Inflammatory macrophage treated with lipopolysaccharide for 1 hour (primary cell): ENCODE measurements around the gene DISC1.

Source experiments
- DNase-seq, 2 donors: peaks; one replicate each; pipeline ENCODE4 v3.0.0-alpha.2; 2020 to 2022

Gene DISC1

DNA sequence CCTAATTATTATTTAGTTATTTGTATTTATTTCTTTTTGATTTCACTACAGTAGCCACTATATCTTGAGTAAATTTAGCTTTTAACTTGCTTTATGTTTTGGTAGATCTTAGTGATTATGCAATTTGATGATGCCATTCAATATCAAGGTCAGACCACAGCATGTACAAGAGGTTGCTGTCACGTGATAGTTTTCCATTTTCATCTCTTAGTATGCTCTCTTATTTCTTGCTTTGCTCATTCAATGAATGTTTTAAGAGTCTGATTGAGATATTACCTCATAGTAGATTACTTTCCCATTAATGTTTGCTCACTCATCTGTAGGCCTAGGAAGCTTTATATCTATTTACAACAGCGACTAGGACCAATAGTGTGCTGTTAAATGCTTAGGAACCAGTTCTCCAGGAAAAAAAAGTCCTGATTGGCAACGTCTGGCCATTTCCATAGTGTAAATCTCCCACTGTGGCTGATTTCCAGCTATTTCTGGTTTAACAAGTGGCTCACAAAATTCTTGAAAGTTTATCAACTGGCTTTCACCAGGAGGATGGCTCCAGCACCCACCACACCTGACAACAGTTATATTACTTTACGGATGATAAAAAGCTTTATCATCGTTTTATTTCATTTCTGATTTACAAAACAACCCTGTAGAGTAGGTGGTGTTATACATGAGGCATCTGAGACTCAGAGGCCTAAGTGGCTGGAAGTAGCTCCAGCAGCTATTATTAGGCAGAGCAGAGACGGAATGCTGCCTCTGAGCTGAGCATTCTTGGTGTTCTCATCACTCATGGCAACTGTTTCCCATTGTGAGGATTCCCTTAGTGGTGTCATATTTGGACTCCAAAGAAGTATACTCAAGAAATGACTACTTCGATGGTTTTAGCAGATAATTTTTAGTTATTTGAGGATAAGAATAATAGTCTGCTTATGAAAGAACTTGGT is 235.2 kb downstream of the DISC1 start:
- no peak for DNase-seq

DNA sequence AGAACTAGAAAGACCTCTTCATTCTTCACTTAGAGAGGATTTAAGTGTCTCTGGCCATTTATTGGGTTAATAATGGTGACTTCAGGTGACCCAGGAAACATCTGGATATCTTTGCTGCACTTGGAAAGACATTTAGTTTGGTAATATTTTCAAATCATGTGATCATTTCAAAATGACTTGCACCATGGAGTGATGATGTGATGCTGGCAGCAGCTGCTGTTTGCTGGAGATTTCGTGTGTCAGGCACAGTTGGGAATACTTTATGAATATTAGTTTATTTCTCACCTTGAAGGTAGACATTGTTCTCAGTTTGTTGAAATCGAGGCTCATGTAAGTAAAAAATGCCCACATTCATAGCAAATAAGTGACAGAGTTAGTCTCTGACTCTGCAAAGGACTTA is 236.0 kb downstream of the DISC1 start:
- DNase-seq: no peak

DNA sequence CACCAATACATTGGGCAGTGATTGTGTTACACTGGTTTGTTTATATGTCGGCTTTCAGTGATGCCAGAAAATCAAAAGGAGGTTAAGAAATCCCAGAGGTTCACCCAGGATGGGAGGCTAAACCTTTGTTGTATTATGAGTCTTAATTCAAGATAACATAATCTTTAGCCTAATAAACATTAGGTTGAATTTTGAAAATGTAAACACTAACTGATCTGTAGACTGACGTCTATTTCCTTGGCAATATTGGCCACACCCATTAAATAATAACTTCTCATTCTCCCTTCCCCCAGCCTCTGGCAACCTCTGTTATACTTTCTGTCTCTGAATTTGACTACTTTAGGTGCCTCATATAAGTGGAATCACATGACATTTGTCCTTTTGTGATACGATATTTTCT is 238.7 kb downstream of the DISC1 start:
- DNase-seq: no peak

DNA sequence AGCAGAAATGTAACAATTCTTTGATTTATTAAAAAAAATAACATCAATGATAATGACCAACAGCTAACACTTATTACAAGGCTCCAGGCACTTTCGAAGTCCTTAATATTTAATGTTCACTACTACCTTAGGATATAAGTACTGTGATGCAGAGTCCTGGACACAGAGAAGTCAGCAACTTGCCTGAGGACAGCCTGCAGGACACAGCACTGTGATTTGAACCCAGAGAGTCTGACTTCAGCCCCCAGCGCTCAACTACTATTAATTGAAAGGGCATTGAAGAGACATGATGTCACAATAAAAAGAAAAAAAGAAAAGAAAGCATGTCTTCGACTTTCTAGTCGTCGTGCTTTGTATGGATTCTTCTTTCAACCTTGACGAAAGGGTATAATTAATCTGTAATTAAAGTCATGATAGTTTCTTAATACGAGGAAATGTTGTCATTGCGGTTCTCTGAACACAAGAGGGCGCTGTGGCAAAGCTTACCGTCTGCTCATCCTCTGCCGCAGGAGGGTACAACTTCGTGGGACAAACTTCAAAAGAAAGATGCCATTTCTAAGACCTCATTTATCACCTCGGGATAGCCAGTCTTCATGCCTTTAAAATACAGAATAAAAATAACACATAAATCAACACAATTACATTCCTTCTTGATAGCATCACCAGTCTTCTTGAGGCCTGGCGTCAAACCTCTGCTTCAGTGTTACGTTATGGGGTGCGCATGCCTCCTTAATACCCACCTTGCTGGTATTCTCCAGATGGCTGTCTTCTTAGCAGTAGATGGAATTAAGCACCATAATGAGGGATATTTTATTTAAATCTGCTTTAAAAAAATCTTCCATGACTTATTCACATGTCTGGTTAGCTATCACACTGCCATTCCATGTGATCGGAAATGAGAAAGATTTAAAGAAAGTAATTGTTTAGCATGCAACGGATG is 240.1 kb downstream of the DISC1 start:
- DNase-seq: peak; percentile 17 to 80

DNA sequence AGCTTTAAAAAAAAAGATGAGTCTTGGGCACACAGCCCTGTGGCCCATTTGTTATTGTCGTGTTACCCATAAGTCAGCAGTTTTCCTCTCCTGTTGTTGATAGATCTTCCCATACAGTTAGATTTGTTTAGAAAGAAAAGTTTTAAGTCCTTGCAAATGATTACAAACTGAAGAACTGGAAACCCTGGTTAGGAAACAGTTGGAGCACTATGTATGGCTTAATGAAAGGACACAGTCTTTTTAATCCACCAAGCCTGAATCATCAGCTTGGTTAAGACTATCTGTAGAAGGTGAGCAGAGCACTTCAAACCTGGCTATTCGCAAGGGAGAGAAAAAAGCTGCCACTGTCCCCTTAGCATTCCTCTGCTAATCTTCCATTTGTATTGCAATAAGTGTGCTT is 241.0 kb downstream of the DISC1 start:
- DNase-seq: no peak

DNA sequence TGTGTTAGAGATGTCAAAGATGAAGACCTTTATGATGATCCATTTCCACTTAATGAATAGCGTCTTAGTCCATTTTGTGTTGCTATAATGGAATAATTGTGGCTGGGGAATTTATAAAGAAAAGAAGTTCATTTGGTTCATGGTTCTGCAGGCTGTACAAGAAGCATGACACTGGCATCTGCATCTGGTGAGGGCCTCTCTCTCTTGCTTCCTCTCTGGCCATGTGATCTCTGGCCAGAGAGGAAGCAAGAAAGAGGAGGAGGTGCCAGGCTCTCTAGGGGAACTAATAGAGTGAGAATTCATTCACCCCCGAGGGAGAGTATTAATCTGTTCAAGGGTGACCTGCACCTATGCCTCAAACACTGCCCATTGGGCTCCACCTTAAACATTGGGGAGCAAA is 242.8 kb downstream of the DISC1 start:
- DNase-seq: peak; percentile 57 to 59

DNA sequence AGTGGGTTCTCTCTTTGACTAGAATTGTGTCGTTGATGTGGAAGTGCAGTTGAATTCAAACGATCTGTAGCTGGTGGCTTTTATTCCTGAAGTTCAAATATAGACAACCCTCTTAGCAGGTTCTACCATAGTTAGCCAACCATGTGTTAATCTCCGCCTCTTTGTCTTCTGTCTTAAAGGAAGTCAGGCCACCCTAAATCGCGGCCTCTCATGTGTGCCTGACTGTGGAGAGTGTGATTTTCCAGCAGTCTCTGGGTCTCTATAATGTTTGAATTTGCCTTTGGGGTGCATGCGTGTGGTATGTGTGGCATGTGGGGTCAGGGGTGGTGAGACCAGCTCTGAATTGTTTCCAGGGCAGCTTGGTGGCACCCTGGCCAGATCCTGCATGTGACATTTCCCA is 244.9 kb downstream of the DISC1 start:
- no peak for DNase-seq

DNA sequence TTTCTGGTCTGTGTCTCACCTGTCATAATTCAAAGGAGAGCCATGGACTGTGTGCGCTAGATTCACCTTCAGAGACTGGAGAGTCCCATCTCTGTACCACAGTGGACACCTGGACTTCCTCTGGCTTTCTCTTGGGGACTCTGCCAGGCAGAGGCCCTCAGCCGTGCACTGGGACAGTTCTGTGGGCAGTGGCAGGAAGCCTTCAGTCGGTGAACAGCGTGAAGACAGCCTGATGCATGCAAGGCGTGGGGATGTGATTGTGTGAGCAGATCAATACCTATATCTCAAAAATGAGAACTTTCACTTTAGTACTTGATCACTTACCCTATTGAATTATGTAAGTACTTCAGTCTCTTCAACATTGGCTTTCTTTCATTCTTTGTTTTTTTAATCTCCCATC is 245.3 kb downstream of the DISC1 start:
- no peak for DNase-seq

DNA sequence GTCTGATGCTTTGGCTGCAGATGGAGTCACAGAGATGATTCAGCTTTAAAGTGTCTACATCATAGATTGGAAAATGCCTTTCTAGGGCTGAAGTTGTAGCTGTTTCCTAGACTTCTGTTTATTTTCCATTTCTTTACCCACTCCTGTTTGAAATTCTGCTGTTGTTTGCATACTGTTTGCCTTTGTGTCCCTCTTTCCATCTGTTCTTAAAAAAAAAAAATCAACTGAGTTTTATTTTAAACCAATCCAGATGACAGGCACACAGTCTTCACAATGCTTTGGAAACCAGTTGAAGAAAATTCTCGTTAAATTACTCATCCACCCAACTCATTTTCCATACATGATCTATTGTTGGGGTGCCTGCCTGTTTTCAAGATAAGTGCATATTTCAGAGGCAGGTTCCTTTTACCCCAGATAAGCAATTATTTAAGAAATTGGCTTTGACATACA is 245.9 kb downstream of the DISC1 start:
- no peak for DNase-seq

DNA sequence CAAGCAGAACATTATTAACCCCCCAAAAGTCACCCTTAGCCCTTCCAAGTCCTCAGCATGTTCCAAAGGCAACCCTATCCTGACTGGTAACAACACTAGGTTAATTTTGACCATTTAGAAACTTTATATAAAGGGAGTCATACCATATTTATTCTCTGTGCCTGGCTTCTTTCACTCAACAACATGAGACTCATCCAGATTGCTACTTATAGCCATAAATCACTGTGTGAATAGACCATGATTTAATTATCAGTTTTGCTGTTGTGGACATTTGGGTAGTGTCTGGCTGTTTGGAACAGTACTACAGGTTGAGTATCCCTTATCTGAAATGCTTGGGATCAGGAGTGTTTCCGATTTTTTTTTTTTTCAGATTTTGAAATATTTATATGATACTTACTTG is 252.1 kb downstream of the DISC1 start:
- no peak for DNase-seq

DNA sequence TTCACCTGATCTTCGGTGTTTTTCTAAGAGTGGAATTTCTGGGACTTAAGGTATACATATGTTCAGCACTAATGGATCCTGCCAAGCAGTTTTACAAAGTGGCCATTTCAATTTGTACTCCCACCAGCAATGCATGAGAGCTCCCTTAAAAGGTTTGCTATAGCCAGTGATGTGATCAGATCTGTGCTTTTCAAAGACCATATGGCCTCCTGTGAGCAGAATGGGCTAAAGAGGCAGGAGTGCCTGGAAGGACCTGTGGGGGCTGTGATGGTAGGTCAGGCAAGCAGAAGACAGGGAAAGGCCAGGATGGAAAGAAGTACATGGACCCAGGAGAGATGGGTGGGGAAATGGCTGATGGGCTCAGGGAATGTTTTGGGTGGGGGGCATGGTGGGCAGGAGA is 252.7 kb downstream of the DISC1 start:
- no peak for DNase-seq

DNA sequence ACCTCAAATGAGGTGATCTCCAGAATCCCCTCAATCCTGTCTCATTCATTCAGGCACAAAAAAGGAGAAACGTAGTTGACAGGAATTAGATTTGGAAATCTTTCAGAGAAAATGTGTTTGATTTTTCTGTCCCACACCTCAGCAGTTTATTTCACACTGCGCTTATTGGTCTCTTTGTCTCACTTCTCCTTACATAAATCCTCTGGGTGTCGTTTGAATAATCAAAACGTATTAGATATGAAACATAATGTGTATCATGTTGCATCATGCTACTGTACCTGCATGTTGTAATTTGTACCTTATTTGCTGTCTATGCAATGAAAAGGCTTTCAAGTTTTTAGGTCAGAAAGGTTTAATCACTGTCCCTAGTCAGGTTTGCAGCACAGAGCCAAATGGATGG is 255.7 kb downstream of the DISC1 start:
- DNase-seq: no peak

DNA sequence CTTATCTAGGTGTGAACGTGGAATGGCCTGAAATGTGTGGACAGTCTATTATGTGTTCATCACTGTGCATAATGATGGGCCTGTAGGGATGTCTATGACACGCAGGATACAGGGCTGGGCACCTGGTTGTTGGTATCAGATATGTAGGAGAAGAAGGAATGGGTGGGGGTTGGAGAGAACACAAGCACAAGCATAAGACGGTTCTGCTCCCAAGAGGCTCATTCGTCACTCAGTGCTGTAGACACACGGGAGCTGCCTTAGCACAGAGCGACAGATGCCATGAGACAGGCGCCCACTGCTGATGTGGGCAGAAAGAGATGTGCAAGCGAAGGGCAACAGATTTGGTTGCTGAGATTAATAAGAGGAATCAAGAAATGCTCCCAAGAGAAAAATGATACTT is 256.2 kb downstream of the DISC1 start:
- DNase-seq: no peak

DNA sequence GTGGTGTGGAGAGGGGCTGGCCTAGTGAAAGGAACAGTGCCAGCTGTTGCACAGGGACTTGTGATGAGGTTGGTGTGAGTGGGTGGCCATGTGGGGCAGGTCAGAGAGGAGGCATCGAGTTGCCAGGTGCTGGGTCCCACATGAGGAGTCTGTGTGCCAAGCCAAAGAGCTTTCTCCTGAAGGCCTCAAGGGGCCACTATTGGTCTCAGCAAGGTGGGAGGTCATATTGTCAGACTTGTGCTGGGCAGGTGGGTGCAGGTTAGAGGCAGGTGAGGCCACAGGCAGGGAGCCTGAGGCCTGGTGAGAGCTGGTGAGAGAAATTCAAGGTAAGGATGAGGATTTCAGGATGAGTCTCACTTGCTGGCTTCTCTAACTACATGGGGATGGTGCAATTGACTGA is 256.8 kb downstream of the DISC1 start:
- DNase-seq: no peak

DNA sequence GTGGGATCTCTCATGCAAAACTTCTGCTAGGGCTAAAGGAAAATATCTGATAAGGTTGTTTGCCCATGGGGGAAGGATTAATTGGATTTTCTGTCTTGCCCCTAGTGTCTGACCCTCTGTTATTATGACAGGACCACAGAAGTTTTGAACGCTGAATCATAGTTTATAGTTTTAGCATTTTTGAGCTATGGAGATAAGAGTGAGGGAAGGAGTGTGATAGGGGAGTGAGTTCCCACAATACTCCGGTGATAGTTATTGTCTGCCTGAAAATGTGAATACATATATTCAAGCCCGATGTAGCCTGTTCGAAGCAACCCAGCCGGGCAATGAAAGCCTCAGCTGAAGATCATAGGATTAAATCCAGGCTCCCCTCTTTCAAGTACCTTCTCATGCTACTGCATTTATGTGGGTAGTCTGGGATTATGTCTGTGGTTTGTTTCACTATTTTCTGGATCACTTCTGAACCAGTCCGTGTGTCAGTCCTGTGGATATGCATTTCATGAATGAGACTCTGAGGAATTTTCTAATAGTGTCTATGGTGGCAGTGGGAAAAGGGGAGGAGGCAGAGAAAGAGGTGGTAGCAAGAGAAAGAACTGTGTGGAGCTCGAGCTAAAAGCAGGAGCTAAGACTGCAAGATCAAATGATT is 258.7 kb downstream of the DISC1 start:
- no peak for DNase-seq

DNA sequence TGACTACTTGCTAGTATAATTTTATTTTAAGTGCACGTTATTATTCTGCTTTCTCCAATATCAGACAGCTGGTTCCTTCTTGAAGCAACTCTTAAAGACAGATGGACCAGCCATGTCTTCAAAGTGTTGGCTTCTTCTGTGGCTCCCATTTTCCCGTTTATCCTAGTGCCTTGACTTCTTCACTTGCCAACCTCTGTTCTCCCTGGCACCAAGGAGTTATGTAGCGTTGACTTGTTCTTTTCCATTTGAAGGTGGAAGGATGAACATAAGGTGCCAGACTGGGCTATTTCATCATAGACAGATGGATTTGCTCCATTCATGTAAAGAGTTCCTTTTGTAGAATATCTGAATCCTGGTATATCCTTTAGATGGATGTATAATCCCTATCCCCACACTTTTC is 260.6 kb downstream of the DISC1 start:
- no peak for DNase-seq

DNA sequence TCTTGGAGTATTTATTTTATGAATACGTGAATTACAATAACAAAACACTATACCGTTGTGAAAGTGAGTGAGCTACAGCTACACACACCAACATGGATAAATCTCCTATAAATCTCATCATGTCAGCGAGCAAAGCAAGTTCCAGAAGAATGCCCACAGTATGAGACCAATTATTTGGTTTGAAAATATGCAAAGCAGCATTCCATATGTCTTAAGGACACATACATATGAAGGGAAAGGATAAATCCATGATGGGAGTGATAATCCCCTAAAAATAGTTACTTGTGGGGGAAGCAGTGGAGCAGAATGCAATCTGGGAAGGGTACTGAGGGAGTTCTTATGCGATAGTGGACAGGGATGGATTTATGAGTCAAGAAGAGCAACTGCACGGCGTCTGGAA is 261.3 kb downstream of the DISC1 start:
- DNase-seq: no peak

DNA sequence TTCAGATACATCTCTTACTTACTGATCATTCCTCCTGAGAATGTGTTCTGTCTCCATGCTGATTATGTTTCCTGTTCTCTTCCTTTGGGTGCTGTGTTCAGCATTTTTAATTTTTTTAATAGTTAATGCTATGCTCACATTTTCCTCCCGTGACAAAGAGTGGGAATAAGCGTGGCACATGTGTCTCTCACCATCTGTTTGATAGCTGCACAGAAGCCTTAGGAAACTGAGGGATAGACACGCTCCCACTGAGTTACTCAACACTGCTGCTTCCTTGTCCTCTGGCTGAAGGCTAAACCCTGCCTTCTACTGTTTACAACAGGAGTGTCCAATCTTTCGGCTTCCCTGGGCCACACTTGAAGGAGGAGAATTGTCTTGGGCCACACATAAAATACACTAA is 264.2 kb downstream of the DISC1 start:
- DNase-seq: no peak

DNA sequence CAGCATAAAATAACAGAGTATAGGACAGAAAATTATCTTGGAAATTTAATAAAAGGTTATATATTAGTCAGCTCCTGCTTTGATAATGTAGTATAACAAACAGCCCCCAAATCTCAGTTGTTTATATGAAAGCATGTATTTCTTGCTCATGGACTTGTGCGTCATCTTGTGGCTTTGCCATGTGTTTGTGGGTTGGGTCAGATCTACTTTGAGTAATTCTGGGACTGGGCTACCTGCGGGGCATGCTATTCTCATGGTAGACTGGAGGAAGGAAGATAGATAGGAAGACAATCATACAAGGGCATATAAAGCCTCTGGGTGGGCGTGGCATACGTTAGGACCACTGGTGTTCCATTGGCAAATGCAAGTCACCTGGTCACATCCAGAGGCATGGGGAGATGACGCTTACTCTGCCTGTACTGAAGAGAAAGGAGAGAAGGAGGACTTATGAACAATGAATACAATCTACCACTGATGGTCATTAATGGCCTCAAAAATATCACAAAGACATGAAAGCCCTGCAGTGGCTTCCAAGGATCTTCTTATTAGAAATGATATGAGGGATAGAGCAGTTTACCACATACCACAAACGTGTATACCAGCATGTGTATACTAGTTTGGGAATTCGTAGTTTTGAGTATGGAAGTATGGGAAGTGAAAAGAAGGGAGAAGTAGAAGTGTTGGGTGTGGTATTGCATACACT is 267.0 kb downstream of the DISC1 start:
- no peak for DNase-seq

DNA sequence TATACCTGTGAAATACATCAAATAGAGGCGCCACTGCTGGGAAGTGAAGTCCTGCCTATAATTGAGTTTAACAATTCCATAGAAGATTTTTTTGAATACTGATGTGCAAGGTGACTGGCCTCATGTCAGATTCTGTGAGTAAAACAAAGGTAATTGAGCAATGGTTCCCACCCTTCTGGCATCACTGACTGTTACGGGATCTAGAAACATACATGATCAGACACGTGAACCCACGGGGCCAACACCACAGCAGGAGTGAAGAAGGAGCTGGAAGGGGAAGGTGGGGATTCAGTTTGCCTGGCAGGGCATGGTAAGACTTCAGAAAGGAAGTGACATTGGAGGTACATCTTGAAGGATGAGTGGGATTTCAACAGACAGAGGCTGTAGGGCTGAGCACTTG is 270.2 kb downstream of the DISC1 start:
- DNase-seq: no peak

DNA sequence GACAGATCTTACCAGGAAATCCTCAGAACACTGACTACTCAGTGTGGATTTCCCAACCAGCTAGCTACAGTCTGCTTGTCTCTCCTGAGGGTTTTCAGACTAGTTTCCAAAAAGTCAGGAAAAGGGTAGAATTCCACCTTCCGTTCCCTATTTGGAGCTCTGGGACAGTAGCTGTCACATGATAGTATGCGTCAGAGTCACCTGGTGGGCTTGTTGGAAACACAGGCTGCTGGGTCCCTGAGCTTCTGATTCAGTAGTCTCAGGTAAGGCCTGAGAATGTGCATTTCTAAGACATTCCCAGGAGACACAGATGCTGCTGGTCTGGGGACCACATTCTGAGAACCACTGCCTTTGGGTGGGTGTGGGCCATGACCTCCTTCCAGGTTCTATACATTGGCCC is 272.5 kb downstream of the DISC1 start:
- DNase-seq: no peak

DNA sequence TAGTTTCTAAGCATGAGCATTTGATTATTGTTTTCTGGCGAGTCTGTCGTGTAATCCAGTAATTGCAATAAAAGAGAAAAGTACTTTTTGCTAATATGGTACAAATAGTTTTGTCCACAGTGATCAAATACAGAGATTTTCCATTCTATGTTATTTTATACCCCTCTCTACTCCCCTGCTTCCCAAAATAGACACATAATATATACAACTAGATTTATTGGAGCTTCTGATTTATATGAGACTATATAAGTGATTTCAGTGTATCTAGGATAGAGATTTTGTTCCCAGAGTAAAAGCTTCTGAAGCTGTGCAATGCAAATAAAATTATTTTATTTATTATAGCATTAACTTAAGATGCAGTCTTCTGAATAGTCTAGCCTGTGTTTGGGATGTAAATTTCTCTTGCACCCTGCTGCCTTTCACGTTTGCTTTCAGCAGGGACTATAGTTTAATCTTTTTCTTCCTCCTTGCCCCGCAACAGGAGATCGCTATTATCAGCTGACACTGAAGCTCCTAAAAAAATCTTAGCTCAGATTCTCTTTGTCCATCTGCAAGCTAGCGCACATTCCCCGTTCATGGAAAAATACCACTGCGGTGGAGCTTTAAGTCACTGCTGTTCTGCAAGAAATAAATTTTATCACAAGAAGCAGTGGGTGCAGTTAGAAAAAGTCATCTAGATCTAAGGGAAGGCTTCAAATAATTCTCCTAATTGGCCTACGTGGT is 273.3 kb downstream of the DISC1 start:
- DNase-seq: no peak
